NB4 (cell line): ENCODE results near the gene P2RX2.
A peak's percentile ranks its signal among the peaks of the same experiment; 100 is the strongest.

ENCODE experiments used
- CTCF ChIP-seq: IDR thresholded peaks from one replicate; pipeline ENCODE4 v1.5.1; 2012; ENCODE audit warnings: low read depth, low read length
- MAX ChIP-seq: IDR thresholded peaks from 2 replicates; pipeline ENCODE4 v1.6.1; 2011; ENCODE audit warnings: low read depth, low read length

GRCh38 chr12:132600048-132601032 lies 18.2 kb upstream of the P2RX2 start:
- TF ChIP-seq CTCF (peak; percentile 86), MAX (peak; percentile 75)
